ENCODE results near the gene NVL.

- no peak for TF ChIP-seq CTCF (IDR thresholded peaks at IDR 0.05)
- TF ChIP-seq POLR2A (IDR thresholded peaks at IDR 0.05) = no peak
Observed at GRCh38 chr1:224368409-224368808, 38.4 kb upstream of the NVL start.

Measured in testis (tissue), 2 donors.